Measurements from ENCODE around the gene UBAC2. TPM values are rescaled to one million over a fixed set of nuclear protein-coding genes. Genes with fewer than 3 reads are reported as not detected.

Gene UBAC2
- total and polyA plus RNA-seq, 7 donors = 31.8 to 73.9 (median 47.6) TPM

DNA sequence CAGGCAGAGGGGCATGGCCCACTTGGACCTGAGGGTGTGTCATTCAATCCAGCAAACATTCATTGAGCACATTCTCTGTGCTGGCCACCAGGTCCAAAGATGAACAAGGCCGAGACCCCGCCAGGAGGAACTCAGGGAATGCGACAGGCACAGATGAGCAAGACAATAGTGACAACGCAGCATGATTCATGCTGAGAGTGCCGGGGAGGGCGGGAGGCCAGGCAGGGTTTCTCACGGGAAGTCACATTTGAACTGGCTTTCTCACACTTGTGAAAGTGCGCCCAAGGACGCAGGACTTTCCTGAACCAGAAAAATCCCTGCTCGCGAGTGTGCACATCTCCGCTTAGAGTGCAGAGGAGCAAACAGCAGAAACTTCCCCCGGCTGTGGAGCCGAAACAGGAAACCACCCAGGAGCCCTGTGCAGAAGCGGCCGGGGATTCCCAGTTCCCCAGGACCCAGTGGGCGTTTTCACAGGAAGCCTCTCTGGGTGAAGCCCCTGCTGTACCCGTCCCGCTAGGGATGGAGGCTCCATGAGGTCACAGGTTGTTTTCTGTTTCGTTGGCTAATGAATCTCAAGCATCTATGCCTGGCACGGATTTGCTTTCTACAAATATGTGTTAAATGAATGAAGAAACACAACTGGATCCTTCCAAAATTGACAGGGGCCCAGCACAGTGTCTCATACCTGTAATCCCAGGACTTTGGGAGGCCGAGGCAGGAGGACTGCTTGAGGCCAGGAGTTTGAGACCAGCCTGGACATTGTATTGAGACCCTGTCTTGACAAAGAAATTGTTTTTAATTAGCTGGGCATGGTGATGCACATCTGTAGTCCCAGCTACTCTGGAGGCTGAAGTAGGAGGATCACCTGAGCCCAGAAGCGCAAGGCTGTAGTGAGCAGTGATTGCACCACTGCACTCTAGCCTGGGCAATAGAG is 232.2 kb downstream of the UBAC2 start:
- 28 to 60% methylated on average over 23 of the region's 23 CpGs for WGBS, 2 donors
- Histone ChIP-seq H3K27ac (peak overlapping the region in 3 of 4 donors; percentile 12 to 48 (median 24)), H3K9me3 (no peaks in the 10 kb centered on the region), H3K4me3 (peak overlapping the region in 2 of 4 donors; percentile 5 to 16), H3K4me1 (peaks cover 0 to 7% (median 0%) of the 10 kb centered on the region in 4 donors), H3K36me3 (no peaks in the 10 kb centered on the region), H3K27me3 (no peaks in the 10 kb centered on the region)
- DNase-seq = peak; percentile 87
- intact Hi-C loops (cut with DNase I) = loop anchor here (10.0 kb wide), 1 partner anchor 172 kb away; the partner anchor contains the start of gene CLYBL
- TF ChIP-seq POLR2AphosphoS5 (IDR thresholded peaks at IDR 0.05) = peak in 2 of 4 donors; percentile 34 to 36
- TF ChIP-seq, protein P1, sequence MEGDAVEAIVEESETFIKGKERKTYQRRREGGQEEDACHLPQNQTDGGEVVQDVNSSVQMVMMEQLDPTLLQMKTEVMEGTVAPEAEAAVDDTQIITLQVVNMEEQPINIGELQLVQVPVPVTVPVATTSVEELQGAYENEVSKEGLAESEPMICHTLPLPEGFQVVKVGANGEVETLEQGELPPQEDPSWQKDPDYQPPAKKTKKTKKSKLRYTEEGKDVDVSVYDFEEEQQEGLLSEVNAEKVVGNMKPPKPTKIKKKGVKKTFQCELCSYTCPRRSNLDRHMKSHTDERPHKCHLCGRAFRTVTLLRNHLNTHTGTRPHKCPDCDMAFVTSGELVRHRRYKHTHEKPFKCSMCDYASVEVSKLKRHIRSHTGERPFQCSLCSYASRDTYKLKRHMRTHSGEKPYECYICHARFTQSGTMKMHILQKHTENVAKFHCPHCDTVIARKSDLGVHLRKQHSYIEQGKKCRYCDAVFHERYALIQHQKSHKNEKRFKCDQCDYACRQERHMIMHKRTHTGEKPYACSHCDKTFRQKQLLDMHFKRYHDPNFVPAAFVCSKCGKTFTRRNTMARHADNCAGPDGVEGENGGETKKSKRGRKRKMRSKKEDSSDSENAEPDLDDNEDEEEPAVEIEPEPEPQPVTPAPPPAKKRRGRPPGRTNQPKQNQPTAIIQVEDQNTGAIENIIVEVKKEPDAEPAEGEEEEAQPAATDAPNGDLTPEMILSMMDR (IDR thresholded peaks at IDR 0.05) = no peak

DNA sequence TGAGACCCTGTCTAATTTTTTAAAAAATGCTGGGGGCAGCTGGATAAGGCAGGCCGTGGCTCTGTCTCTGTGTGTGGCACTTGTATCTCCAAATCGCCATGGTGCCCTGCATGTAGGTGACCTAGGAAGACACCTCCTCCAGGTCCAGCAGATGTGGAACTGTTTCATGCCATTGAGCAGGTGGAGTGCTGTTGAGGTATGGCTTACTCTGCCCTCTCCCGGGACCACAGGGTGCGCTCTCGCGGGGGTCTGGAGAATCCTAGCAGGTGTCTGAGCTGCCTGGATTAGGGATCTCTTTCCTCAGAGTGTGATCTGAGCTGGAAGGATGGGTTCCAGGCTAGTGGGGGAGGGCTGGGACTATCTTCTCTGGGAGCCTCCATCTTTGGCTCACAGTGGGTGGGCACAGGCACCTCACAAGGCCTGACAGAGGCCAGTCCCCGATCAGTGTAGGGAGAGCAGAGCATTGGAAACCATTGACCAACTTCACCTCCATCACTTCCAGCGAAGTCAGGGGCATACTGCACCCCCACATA is 233.0 kb downstream of the UBAC2 start:
- H3K27ac ChIP-seq = peak overlapping the region in 1 of 4 donors; percentile 48
- H3K4me1 ChIP-seq = peaks cover 0 to 7% (median 0%) of the 10 kb centered on the region in 4 donors
- H3K9me3 ChIP-seq = no peaks in the 10 kb centered on the region
- 95% methylated on average over 8 of the region's 8 CpGs for WGBS, 2 donors
- no peaks in the 10 kb centered on the region for H3K36me3 ChIP-seq
- no peak for DNase-seq
- intact Hi-C loops (cut with DNase I) = loop anchor here (10.0 kb wide), 1 partner anchor 171 kb away; the partner anchor contains the start of gene CLYBL
- no peaks in the 10 kb centered on the region for H3K27me3 ChIP-seq
- H3K4me3 ChIP-seq = no peak overlapping the region
- TF ChIP-seq, protein P1 (IDR thresholded peaks at IDR 0.05) = no peak
- no peak for TF ChIP-seq POLR2A (IDR thresholded peaks at IDR 0.05)
- TF ChIP-seq EP300 (IDR thresholded peaks at IDR 0.05) = no peak
- no peak for TF ChIP-seq POLR2AphosphoS5 (IDR thresholded peaks at IDR 0.05)

DNA sequence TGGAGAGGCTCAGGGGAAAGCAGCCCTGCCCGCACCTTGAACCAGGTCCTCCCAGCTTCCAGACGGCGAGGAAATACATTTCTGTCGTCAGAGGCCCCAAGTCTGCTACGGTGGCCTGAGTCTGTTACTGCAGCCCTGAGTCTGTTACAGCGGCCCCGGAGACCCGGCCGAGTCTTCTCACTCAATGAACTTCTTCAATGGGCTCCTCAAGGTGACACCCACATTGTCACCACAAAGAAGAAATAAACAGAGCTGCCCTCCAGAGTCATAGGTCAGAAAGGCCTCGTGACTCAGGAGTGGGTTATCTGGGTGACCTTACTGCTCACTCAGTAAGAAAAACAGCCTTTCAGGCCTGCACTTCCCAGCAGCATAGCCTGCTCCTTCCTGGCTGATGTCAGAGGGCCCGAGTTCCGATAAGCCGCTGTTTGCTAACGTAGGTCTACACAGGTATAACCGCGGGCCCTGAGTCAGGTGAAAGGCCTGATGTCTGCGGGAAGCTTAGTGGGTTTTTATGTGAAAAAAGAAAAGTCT is 233.7 kb downstream of the UBAC2 start:
- Histone ChIP-seq H3K9me3 (no peaks in the 10 kb centered on the region), H3K36me3 (no peaks in the 10 kb centered on the region), H3K27ac (no peak overlapping the region), H3K4me1 (peaks cover 0 to 7% (median 0%) of the 10 kb centered on the region in 4 donors), H3K27me3 (no peaks in the 10 kb centered on the region), H3K4me3 (no peak overlapping the region)
- intact Hi-C loops (cut with DNase I) = loop anchor here (10.0 kb wide), 1 partner anchor 170 kb away; the partner anchor contains the start of gene CLYBL
- TF ChIP-seq POLR2A (IDR thresholded peaks at IDR 0.05) (no peak), EP300 (IDR thresholded peaks at IDR 0.05) (no peak), POLR2AphosphoS5 (IDR thresholded peaks at IDR 0.05) (no peak)
- TF ChIP-seq, protein P1 (IDR thresholded peaks at IDR 0.05) = no peak
- DNase-seq = no peak
- WGBS, 2 donors = 72 to 85% methylated on average over 17 of the region's 17 CpGs

DNA sequence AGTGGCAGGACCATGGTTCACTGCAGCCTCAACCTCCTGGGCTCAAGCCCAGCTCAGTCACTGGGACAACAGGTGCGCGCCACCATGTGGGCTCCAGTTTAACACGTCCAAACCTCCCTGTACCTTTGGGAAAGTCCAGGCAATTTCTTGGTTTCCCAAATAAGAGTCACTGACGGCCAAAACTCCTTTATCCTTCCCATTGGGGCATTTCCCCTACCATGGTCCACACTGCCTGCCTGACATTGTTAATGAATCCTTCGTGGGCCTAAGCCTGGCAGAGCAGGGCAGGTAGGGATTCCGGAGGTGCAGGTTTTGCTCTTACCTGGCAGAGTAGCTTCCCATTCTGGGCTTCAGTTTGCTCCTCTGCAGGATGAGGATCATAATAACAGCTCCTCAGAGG is 234.5 kb downstream of the UBAC2 start:
- intact Hi-C loops (cut with DNase I) = loop anchor here (10.0 kb wide), 1 partner anchor 170 kb away; the partner anchor contains the start of gene CLYBL
- H3K9me3 ChIP-seq = no peaks in the 10 kb centered on the region
- no peaks in the 10 kb centered on the region for H3K27me3 ChIP-seq
- no peak overlapping the region for H3K27ac ChIP-seq
- no peak for TF ChIP-seq POLR2A (IDR thresholded peaks at IDR 0.05)
- no peak for TF ChIP-seq EP300 (IDR thresholded peaks at IDR 0.05)
- TF ChIP-seq POLR2AphosphoS5 (IDR thresholded peaks at IDR 0.05) = no peak
- TF ChIP-seq, protein P1 (IDR thresholded peaks at IDR 0.05) = no peak
- no peaks in the 10 kb centered on the region for H3K36me3 ChIP-seq
- 76 to 94% methylated on average over 6 of the region's 6 CpGs for WGBS, 2 donors
- no peak for DNase-seq
- no peak overlapping the region for H3K4me3 ChIP-seq
- H3K4me1 ChIP-seq = peaks cover 0 to 7% (median 0%) of the 10 kb centered on the region in 4 donors

Data from sigmoid colon (tissue), 7 donors.